Keratinocyte (primary cell): ENCODE data around the gene NLGN4X. TPM values are rescaled to one million over a fixed set of nuclear protein-coding genes. Genes with fewer than 3 reads are reported as not detected.
A peak's percentile ranks its signal among the peaks of the same experiment; 100 is the strongest.

ENCODE experiments used
- DNase-seq: peaks from one replicate; pipeline ENCODE4 v3.0.0-alpha.2; 2011; ENCODE audit warnings: low read depth, missing footprints, low spot score
- FAIRE-seq: peaks from 2 replicates; lab custom pipeline; 2011; peaks lifted over from hg19 to GRCh38; lab: Jason Lieb, UNC
- H2AFZ ChIP-seq: 2 replicates; pipeline ENCODE4 v1.6.0; 2012; ENCODE audit warnings: low read length, control low read depth, inconsistent platforms; ENCODE audit not compliant: control insufficient read depth
- H3K27ac ChIP-seq: 2 replicates; pipeline ENCODE4 v1.5.1; 2011; ENCODE audit warnings: low read length; ENCODE audit not compliant: control insufficient read depth, insufficient read depth
- H3K27me3 ChIP-seq: 3 replicates; pipeline ENCODE4 v1.6.0; 2011; ENCODE audit warnings: low read length; ENCODE audit not compliant: control insufficient read depth, insufficient read depth; ENCODE audit errors: extremely low read depth
- H3K36me3 ChIP-seq, 2 experiments: 2 replicates in 1 of 2; 3 replicates in 1 of 2; pipeline ENCODE4 v1.5.1; 2011; ENCODE audit warnings: low read length in 2 of 2, mild to moderate bottlenecking in 1 of 2; ENCODE audit not compliant: control insufficient read depth in 2 of 2, insufficient read depth in 2 of 2; ENCODE audit errors: extremely low read depth in 1 of 2
- H3K4me1 ChIP-seq: 3 replicates; pipeline ENCODE4 v1.5.1; 2011; ENCODE audit warnings: low read length; ENCODE audit not compliant: control insufficient read depth, insufficient read depth; ENCODE audit errors: extremely low read depth
- H3K4me2 ChIP-seq: 3 replicates; pipeline ENCODE4 v1.6.0; 2011; ENCODE audit warnings: low read depth, low read length; ENCODE audit not compliant: control insufficient read depth, insufficient read depth; ENCODE audit errors: extremely low read depth
- H3K4me3 ChIP-seq, 3 experiments: fragments of 200-600 bp in 1 of 3; sonication (generic) in 1 of 3; 2 replicates in 2 of 3; 3 replicates in 1 of 3; pipeline ENCODE4 v1.5.1; 2011 to 2016; ENCODE audit warnings: low read length in 3 of 3, mild to moderate bottlenecking in 3 of 3, control low read depth in 2 of 3, inconsistent platforms in 1 of 3, low read depth in 1 of 3, mixed read lengths in 1 of 3, mixed run types in 1 of 3, moderate library complexity in 1 of 3; ENCODE audit not compliant: control insufficient read depth in 2 of 3, insufficient read depth in 2 of 3; ENCODE audit errors: extremely low read depth in 1 of 3
- H3K79me2 ChIP-seq: 2 replicates; pipeline ENCODE4 v1.6.0; 2012; ENCODE audit warnings: low read length; ENCODE audit not compliant: control insufficient read depth, insufficient read depth
- H3K9ac ChIP-seq: 3 replicates; pipeline ENCODE4 v1.6.0; 2011; ENCODE audit warnings: low read length; ENCODE audit not compliant: control insufficient read depth, insufficient read depth; ENCODE audit errors: extremely low read depth
- H3K9me1 ChIP-seq: 3 replicates; pipeline ENCODE4 v1.6.0; 2011; ENCODE audit warnings: low read length; ENCODE audit not compliant: control insufficient read depth, insufficient read depth; ENCODE audit errors: extremely low read depth
- H3K9me3 ChIP-seq: 2 replicates; pipeline ENCODE4 v1.5.1; 2012; ENCODE audit warnings: low read depth, low read length; ENCODE audit not compliant: control insufficient read depth
- H4K20me1 ChIP-seq: 3 replicates; pipeline ENCODE4 v1.6.0; 2011; ENCODE audit warnings: low read length; ENCODE audit not compliant: control insufficient read depth, insufficient read depth; ENCODE audit errors: extremely low read depth
- EZH2 ChIP-seq: IDR thresholded peaks from one replicate; pipeline ENCODE4 v1.6.1; 2012; ENCODE audit warnings: inconsistent platforms, mild to moderate bottlenecking, low read length, moderate library complexity
- dilution Hi-C: fragments of 300-500 bp; cut with MboI; formaldehyde crosslinking; loops from one replicate; pipeline ENCODE4 v1.7.0; 2020; ENCODE audit warnings: low sequenced_read_pairs; ENCODE audit not compliant: extremely low pct_ligation_motif_present
- polyA plus RNA-seq, 5 experiments: library from polyadenylated mRNA; depleted of rRNA in 3 of 5; stranded (reverse) in 3 of 5; stranded (forward) in 1 of 5; unstranded in 1 of 5; fragments of >200 nt; gene quantifications; 1 replicate in 1 of 5; 2 replicates in 3 of 5; 3 replicates in 1 of 5; pipeline versions ENCODE4 v1.2.1 to v1.2.3, GENCODE V29; 2011 to 2012; ENCODE audit warnings: missing spikeins in 2 of 5, low read depth in 1 of 5, low replicate concordance in 1 of 5
- TF ChIP-seq, protein P1 (sequence below), 3 experiments: IDR thresholded peaks in 1 of 3; conservative IDR thresholded peaks in 1 of 3; optimal IDR thresholded peaks in 1 of 3; 2 replicates in 2 of 3; 3 replicates in 1 of 3; pipeline versions ENCODE3 to v1.5.1; 2011; ENCODE audit warnings: low read length in 3 of 3, mild to moderate bottlenecking in 3 of 3, moderate library complexity in 2 of 3, control low read depth in 1 of 3, inconsistent platforms in 1 of 3; ENCODE audit not compliant: insufficient read depth in 2 of 3; ENCODE audit errors: extremely low read depth in 1 of 3

Gene NLGN4X
- polyA plus RNA-seq, 1 donor (not counting 4 experiments of a cell fraction or from before 2014, with no cell fraction given), result 2.0 TPM

DNA sequence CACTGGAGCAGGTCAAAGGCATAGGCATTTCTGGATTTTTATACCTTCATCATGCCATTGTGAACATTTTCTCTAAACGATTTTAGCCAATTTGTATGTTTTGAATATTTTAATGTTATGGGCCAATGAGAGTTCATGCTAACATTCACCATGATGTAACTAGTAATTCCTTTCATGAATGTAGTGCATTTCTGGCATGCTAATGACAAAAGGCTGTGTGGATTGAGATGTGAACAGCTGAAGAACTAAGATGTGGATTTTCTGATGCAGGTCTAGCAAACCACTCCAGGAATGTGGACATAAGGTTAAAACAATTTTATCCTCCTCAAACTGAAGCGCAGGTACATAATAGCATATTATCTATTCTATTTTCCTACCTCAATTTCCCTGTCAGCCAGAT lies 269.4 kb downstream of the NLGN4X start:
- no peak for DNase-seq
- Histone ChIP-seq H2AFZ (no peak overlapping the region), H3K4me1 (no peaks in the 10 kb centered on the region), H3K27me3 (no peaks in the 10 kb centered on the region), H4K20me1 (no peaks in the 10 kb centered on the region), H3K9me1 (no peaks in the 10 kb centered on the region), H3K9ac (no peak overlapping the region), H3K36me3 (no peaks in the 10 kb centered on the region), H3K4me2 (no peak overlapping the region), H3K79me2 (no peaks in the 10 kb centered on the region), H3K9me3 (no peaks in the 10 kb centered on the region), H3K27ac (no peak overlapping the region), H3K4me3 (no peak overlapping the region)
- TF ChIP-seq EZH2, result no peak
- TF ChIP-seq, protein P1, sequence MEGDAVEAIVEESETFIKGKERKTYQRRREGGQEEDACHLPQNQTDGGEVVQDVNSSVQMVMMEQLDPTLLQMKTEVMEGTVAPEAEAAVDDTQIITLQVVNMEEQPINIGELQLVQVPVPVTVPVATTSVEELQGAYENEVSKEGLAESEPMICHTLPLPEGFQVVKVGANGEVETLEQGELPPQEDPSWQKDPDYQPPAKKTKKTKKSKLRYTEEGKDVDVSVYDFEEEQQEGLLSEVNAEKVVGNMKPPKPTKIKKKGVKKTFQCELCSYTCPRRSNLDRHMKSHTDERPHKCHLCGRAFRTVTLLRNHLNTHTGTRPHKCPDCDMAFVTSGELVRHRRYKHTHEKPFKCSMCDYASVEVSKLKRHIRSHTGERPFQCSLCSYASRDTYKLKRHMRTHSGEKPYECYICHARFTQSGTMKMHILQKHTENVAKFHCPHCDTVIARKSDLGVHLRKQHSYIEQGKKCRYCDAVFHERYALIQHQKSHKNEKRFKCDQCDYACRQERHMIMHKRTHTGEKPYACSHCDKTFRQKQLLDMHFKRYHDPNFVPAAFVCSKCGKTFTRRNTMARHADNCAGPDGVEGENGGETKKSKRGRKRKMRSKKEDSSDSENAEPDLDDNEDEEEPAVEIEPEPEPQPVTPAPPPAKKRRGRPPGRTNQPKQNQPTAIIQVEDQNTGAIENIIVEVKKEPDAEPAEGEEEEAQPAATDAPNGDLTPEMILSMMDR (optimal IDR thresholded peaks at IDR 0.05 in 1 of 3, IDR thresholded peaks at IDR 0.05 in 1 of 3, conservative IDR thresholded peaks at IDR 0.05 in 1 of 3; ENCODE audit: extremely low read depth in 1 of 3, insufficient read depth in 2 of 3, low read length in 3 of 3), result no peak
- dilution Hi-C loops, result no loop called here
- FAIRE-seq, result no peak

DNA sequence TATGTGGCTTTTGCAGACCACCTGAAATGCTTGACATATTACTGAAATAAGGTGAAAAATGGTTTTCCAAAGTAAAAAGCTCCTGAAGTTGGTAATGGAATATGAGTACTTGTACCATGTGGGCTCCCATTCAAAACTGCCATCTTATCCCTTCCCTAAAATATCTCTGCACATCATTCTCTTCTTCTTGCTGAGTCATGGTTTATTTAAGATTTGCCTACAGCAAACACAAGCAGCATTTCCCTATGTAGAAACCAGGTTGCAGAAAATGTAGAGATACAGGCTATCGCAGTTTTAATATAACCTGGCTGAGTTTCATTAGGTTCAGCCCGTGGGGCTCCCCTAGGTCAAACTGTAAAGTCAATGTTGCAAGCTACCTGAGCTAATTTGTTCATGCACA lies 270.1 kb downstream of the NLGN4X start:
- no peaks in the 10 kb centered on the region for H3K9me1 ChIP-seq
- H3K36me3 ChIP-seq, result no peaks in the 10 kb centered on the region
- no peaks in the 10 kb centered on the region for H3K9me3 ChIP-seq
- FAIRE-seq, result peak; percentile 70
- H3K4me3 ChIP-seq, result no peak overlapping the region
- H3K27me3 ChIP-seq, result no peaks in the 10 kb centered on the region
- H3K4me2 ChIP-seq, result no peak overlapping the region
- no peak overlapping the region for H2AFZ ChIP-seq
- dilution Hi-C loops, result no loop called here
- no peak overlapping the region for H3K9ac ChIP-seq
- H3K4me1 ChIP-seq, result no peaks in the 10 kb centered on the region
- TF ChIP-seq, protein P1 (optimal IDR thresholded peaks at IDR 0.05 in 1 of 3, IDR thresholded peaks at IDR 0.05 in 1 of 3, conservative IDR thresholded peaks at IDR 0.05 in 1 of 3; ENCODE audit: extremely low read depth in 1 of 3, insufficient read depth in 2 of 3, low read length in 3 of 3), result no peak
- TF ChIP-seq EZH2, result no peak
- H3K79me2 ChIP-seq, result no peaks in the 10 kb centered on the region
- DNase-seq, result no peak
- H3K27ac ChIP-seq, result no peak overlapping the region
- no peaks in the 10 kb centered on the region for H4K20me1 ChIP-seq
